ENCODE results near the gene VSTM4.

The VSTM4 gene

GRCh38 chr10:49082766-49083165 lies 32.6 kb downstream of the VSTM4 start:
- CTCF ChIA-PET: interaction anchor here (0.9 kb wide), 1 partner anchor 18 kb away, joined by 3 read pairs; no protein-coding TSS in a partner anchor
- no peak for TF ChIP-seq CTCF (IDR thresholded peaks at IDR 0.05; ENCODE audit: insufficient read depth, low read length, missing control alignments)
- H3K4me3 ChIP-seq (ENCODE audit: low read depth, low read length): no peak overlapping the region
- POLR2A ChIA-PET: no interaction called here
- no peak for DNase-seq (ENCODE audit: low read depth, low spot score)

GRCh38 chr10:49081547-49082275 lies 33.6 kb downstream of the VSTM4 start:
- no peak for DNase-seq (ENCODE audit: low read depth, low spot score)
- no peak overlapping the region for H3K4me3 ChIP-seq (ENCODE audit: low read depth, low read length)
- ChIA-PET POLR2A (no interaction called here), CTCF (interaction anchor here (0.7 kb wide), 1 partner anchor 80 kb away, joined by 3 read pairs; no protein-coding TSS in a partner anchor)
- no peak for TF ChIP-seq CTCF (IDR thresholded peaks at IDR 0.05; ENCODE audit: insufficient read depth, low read length, missing control alignments)

GRCh38 chr10:49080965-49081364 lies 34.4 kb downstream of the VSTM4 start:
- ChIA-PET CTCF (interaction anchor here (0.7 kb wide), 1 partner anchor 81 kb away, joined by 3 read pairs; no protein-coding TSS in a partner anchor), POLR2A (no interaction called here)
- H3K4me3 ChIP-seq (ENCODE audit: low read depth, low read length): no peak overlapping the region
- DNase-seq (ENCODE audit: low read depth, low spot score): no peak
- TF ChIP-seq CTCF (IDR thresholded peaks at IDR 0.05; ENCODE audit: insufficient read depth, low read length, missing control alignments): no peak

- H3K4me3 ChIP-seq (ENCODE audit: low read depth, low read length): no peak overlapping the region
- no peak for DNase-seq (ENCODE audit: low read depth, low spot score)
- ChIA-PET POLR2A (no interaction called here), CTCF (no interaction called here)
- no peak for TF ChIP-seq CTCF (IDR thresholded peaks at IDR 0.05; ENCODE audit: insufficient read depth, low read length, missing control alignments)
These were observed 35.3 kb downstream of the VSTM4 start for GRCh38 chr10:49080071-49080470.

GRCh38 chr10:49079499-49079898 lies 35.8 kb downstream of the VSTM4 start:
- ChIA-PET CTCF (no interaction called here), POLR2A (no interaction called here)
- DNase-seq (ENCODE audit: low read depth, low spot score): no peak
- no peak overlapping the region for H3K4me3 ChIP-seq (ENCODE audit: low read depth, low read length)
- TF ChIP-seq CTCF (IDR thresholded peaks at IDR 0.05; ENCODE audit: insufficient read depth, low read length, missing control alignments): no peak

GRCh38 chr10:49079072-49079471 lies 36.2 kb downstream of the VSTM4 start:
- POLR2A ChIA-PET: no interaction called here
- no peak overlapping the region for H3K4me3 ChIP-seq (ENCODE audit: low read depth, low read length)
- no peak for TF ChIP-seq CTCF (IDR thresholded peaks at IDR 0.05; ENCODE audit: insufficient read depth, low read length, missing control alignments)
- CTCF ChIA-PET: interaction anchor here (1.0 kb wide), 1 partner anchor 10 kb away, joined by 3 read pairs; no protein-coding TSS in a partner anchor
- DNase-seq (ENCODE audit: low read depth, low spot score): no peak
